OCI-LY1 (cell line): Measurements from ENCODE around the gene KLHL29.

Experiments used
- CTCF ChIP-seq: fragments of 200-600 bp; sonication (generic), shearing (Covaris generic); IDR thresholded peaks from 2 replicates; pipeline ENCODE4 v1.5.1; 2017; ENCODE audit warnings: mild to moderate bottlenecking, antibody characterized with exemption, low read length, moderate library complexity, mixed read lengths
- EZH2 ChIP-seq: fragments of 200-600 bp; sonication (generic), shearing (Covaris generic); IDR thresholded peaks from 2 replicates; pipeline ENCODE4 v1.8.0; 2017; ENCODE audit warnings: borderline replicate concordance, mixed run types, mild to moderate bottlenecking, antibody characterized with exemption, low read length, moderate library complexity, mixed read lengths

GRCh38 chr2:23693606-23693951 lies 308.6 kb downstream of the KLHL29 start:
- no peak for TF ChIP-seq EZH2
- TF ChIP-seq CTCF, result no peak
